Liver (tissue), 3 donors: ENCODE data around the gene TRMT10B.

Experiments
- RXRA ChIP-seq, 2 donors: IDR thresholded peaks; 2 replicates each; pipeline ENCODE4 v1.6.1; 2017 to 2018; ENCODE audit warnings: antibody characterized with exemption in 2 of 2, mild to moderate bottlenecking in 1 of 2
- TF ChIP-seq, protein P1 (sequence below): fragments of 150-350 bp; IDR thresholded peaks from 2 replicates; pipeline ENCODE4 v1.5.1; 2017; ENCODE audit warnings: improper control_type of control experiment, low read depth, low read length; ENCODE audit not compliant: missing input control
- TF ChIP-seq, protein P2 (sequence below): IDR thresholded peaks from 2 replicates; pipeline ENCODE4 v1.6.1; 2016; ENCODE audit warnings: antibody characterized with exemption, mild to moderate bottlenecking
- TF ChIP-seq, protein P3 (sequence below): IDR thresholded peaks from 2 replicates; pipeline ENCODE4 v1.6.1; 2016; ENCODE audit warnings: antibody characterized with exemption
- donor health status: healthy.
- donor health status: healthy.

DNA sequence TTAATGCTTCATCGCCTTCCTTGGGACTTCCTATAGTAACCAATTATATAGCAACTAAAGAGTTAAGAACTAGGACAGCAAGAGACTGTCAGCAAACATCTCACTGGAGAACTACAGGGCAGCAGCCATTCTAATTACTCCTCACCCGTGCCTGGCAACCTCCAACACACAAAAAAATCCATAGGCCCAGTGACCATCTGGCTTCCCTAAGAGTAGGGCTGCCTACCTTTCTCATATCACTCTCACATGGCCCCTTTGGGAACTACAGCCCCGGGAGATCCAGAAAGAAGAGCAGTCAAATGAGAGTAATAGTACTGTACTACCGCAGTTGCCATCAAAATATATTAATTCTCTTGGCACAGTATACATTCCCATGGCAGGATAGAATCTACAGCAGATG lies 52.7 kb downstream of the TRMT10B start:
- TF ChIP-seq, protein P1, sequence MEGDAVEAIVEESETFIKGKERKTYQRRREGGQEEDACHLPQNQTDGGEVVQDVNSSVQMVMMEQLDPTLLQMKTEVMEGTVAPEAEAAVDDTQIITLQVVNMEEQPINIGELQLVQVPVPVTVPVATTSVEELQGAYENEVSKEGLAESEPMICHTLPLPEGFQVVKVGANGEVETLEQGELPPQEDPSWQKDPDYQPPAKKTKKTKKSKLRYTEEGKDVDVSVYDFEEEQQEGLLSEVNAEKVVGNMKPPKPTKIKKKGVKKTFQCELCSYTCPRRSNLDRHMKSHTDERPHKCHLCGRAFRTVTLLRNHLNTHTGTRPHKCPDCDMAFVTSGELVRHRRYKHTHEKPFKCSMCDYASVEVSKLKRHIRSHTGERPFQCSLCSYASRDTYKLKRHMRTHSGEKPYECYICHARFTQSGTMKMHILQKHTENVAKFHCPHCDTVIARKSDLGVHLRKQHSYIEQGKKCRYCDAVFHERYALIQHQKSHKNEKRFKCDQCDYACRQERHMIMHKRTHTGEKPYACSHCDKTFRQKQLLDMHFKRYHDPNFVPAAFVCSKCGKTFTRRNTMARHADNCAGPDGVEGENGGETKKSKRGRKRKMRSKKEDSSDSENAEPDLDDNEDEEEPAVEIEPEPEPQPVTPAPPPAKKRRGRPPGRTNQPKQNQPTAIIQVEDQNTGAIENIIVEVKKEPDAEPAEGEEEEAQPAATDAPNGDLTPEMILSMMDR = no peak
- TF ChIP-seq, protein P2, sequence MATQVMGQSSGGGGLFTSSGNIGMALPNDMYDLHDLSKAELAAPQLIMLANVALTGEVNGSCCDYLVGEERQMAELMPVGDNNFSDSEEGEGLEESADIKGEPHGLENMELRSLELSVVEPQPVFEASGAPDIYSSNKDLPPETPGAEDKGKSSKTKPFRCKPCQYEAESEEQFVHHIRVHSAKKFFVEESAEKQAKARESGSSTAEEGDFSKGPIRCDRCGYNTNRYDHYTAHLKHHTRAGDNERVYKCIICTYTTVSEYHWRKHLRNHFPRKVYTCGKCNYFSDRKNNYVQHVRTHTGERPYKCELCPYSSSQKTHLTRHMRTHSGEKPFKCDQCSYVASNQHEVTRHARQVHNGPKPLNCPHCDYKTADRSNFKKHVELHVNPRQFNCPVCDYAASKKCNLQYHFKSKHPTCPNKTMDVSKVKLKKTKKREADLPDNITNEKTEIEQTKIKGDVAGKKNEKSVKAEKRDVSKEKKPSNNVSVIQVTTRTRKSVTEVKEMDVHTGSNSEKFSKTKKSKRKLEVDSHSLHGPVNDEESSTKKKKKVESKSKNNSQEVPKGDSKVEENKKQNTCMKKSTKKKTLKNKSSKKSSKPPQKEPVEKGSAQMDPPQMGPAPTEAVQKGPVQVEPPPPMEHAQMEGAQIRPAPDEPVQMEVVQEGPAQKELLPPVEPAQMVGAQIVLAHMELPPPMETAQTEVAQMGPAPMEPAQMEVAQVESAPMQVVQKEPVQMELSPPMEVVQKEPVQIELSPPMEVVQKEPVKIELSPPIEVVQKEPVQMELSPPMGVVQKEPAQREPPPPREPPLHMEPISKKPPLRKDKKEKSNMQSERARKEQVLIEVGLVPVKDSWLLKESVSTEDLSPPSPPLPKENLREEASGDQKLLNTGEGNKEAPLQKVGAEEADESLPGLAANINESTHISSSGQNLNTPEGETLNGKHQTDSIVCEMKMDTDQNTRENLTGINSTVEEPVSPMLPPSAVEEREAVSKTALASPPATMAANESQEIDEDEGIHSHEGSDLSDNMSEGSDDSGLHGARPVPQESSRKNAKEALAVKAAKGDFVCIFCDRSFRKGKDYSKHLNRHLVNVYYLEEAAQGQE = no peak
- no peak for TF ChIP-seq RXRA (IDR thresholded peaks at IDR 0.05)
- TF ChIP-seq, protein P3, sequence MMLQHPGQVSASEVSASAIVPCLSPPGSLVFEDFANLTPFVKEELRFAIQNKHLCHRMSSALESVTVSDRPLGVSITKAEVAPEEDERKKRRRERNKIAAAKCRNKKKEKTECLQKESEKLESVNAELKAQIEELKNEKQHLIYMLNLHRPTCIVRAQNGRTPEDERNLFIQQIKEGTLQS = no peak
